K562 (cell line): ENCODE results near the gene PLA2G2E.

ENCODE experiments used
- BCLAF1 ChIP-seq, 2 experiments: fragments of 450-650 bp in 1 of 2; IDR thresholded peaks; 2 replicates each; pipeline ENCODE4 v1.6.1; 2011 to 2017; ENCODE audit warnings: low read depth in 2 of 2, antibody characterized with exemption in 1 of 2, borderline replicate concordance in 1 of 2, low read length in 1 of 2, mild to moderate bottlenecking in 1 of 2, mixed read lengths in 1 of 2; ENCODE audit not compliant: control insufficient read depth in 1 of 2
- EZH2 ChIP-seq: IDR thresholded peaks from 2 replicates; pipeline ENCODE4 v1.6.1; 2012; ENCODE audit warnings: low read depth, mild to moderate bottlenecking, inconsistent platforms, low read length, borderline replicate concordance
- FOS ChIP-seq: IDR thresholded peaks from 3 replicates; pipeline ENCODE4 v1.6.1; 2011; ENCODE audit not compliant: insufficient read length; ENCODE audit errors: extremely low read depth
- MAX ChIP-seq: sonication (generic); formaldehyde crosslinking; IDR thresholded peaks from 2 replicates; pipeline ENCODE4 v1.9.0; 2022; ENCODE audit warnings: mild to moderate bottlenecking, missing genetic modification reagents
- MTF1 ChIP-seq: fragments of 250-450 bp; sonication (Bioruptor Pico); IDR thresholded peaks from 2 replicates; pipeline ENCODE4 v1.9.0; 2021; ENCODE audit warnings: moderate library complexity, mild to moderate bottlenecking, inconsistent platforms, borderline replicate concordance
- NKRF ChIP-seq: fragments of 450-650 bp; IDR thresholded peaks from 2 replicates; pipeline ENCODE4 v1.6.1; 2016; ENCODE audit warnings: borderline replicate concordance
- POLR2A ChIP-seq: fragments of 450-650 bp; conservative IDR thresholded peaks from 2 replicates; pipeline ENCODE4 v1.6.1; 2016
- PREB ChIP-seq: sonication (generic); formaldehyde crosslinking; IDR thresholded peaks from 2 replicates; pipeline ENCODE4 v1.8.1; 2023; ENCODE audit warnings: mild to moderate bottlenecking, missing genetic modification reagents
- SMC3 ChIP-seq: conservative IDR thresholded peaks from 2 replicates; pipeline ENCODE4 v1.6.1; 2011; ENCODE audit warnings: low read depth, low read length, improper control_type of control experiment; ENCODE audit not compliant: insufficient read depth
- ZMIZ1 ChIP-seq, 2 experiments: fragments of 150-350 bp in 1 of 2; IDR thresholded peaks; 2 replicates each; pipeline ENCODE4 v1.6.1; 2012 to 2016; ENCODE audit warnings: low read depth in 2 of 2, low read length in 2 of 2, mild to moderate bottlenecking in 1 of 2, moderate library complexity in 1 of 2
- ZNF274 ChIP-seq: IDR thresholded peaks from 2 replicates; pipeline ENCODE4 v1.6.1; 2011; ENCODE audit warnings: low read depth, mild to moderate bottlenecking, low read length, moderate library complexity, borderline replicate concordance
- TF ChIP-seq, protein P1 (sequence below): IDR thresholded peaks from 2 replicates; pipeline ENCODE4 v1.6.1; 2012; ENCODE audit warnings: low read depth, low read length, improper control_type of control experiment, borderline replicate concordance

DNA sequence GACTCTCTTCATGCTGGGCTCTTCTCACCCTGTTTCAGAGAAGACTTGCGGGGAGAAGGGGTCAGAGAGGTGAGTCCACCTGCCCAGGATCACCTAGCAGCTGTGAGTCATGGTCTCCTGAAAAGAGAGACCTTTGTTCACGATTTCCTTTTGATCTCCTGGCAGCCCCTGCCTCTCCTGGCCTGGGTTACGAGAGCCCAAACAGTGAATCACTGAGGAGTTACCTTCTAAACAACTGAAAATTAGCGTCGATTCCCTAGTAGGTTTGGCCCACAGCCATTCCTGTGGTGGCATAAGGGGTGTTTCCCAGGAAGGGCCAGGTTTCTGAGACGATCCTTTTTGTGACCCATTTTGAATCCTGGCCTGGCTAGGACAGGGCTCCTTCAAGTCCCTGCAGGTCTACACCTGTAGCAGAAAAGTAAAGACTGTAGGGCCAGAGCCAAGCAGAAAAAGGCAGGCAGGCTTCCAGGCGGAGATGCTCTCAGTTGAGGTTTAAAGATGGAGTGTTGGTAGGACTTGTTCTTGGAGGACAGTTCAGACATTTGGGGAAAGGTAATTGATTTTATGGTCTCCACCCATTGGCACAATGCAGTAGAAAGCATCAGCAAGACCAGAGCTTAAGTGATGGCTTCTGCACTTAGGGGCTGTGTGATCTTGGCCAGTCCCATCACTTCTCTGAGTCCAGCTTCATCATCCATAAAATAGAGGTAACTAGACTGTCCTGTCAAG lies 2.1 kb upstream of the PLA2G2E start:
- TF ChIP-seq NKRF (no peak), EZH2 (no peak), MAX (CRISPR knock-in tag) (no peak), BCLAF1 (IDR thresholded peaks at IDR 0.05; ENCODE audit: borderline replicate concordance in 1 of 2, control insufficient read depth in 1 of 2, low read depth in 2 of 2, low read length in 1 of 2) (no peak), FOS (no peak), POLR2A (no peak), SMC3 (no peak), MTF1 (CRISPR knock-in tag) (no peak), PREB (CRISPR knock-in tag) (no peak), ZNF274 (no peak), ZMIZ1 (IDR thresholded peaks at IDR 0.05; ENCODE audit: low read depth in 2 of 2, low read length in 2 of 2) (no peak)
- TF ChIP-seq, protein P1, sequence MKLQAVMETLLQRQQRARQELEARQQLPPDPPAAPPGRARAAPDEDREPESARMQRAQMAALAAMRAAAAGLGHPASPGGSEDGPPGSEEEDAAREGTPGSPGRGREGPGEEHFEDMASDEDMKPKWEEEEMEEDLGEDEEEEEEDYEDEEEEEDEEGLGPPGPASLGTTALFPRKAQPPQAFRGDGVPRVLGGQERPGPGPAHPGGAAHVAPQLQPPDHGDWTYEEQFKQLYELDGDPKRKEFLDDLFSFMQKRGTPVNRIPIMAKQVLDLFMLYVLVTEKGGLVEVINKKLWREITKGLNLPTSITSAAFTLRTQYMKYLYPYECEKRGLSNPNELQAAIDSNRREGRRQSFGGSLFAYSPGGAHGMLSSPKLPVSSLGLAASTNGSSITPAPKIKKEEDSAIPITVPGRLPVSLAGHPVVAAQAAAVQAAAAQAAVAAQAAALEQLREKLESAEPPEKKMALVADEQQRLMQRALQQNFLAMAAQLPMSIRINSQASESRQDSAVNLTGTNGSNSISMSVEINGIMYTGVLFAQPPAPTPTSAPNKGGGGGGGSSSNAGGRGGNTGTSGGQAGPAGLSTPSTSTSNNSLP: no peak
